Measurements from ENCODE around the gene MOV10L1. TPM values are rescaled to one million over a fixed set of nuclear protein-coding genes. Genes with fewer than 3 reads are reported as not detected.
A peak's percentile ranks its signal among the peaks of the same experiment; 100 is the strongest.
"Not testable (repeated sequence)": the region's sequence is repeated elsewhere in the genome, so short reads cannot be mapped to it uniquely, and the experiment has no call there.

MOV10L1 gene
- total and polyA plus RNA-seq, 2 donors from 2014 or later, result 0.38 to 0.62 TPM

DNA sequence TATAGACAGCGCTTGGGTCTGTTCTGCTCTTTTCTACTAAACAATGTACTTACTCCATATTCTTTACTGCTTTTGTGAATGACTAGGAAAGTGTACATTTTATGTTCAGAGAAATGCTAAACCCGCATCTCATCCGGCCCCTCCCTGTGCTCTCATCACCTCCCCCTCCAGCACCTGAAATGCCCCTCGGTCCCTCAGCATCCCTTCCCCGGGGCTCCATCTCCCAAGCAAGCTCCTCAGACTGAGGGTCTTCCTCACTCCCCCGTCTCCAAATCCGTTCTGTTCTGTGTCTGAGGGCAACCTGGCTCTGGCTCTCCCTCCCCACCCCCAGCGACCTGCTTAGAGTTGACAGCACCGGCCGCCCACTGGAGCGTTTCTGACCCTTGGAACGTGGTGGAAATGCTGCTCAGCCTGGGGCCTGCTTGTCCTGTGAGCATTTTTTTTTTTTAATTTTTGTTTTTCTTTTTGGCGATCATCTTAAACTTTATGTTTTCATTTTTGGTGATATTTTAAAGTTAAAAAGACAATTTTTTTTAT, 112.4 kb downstream of the MOV10L1 start:
- no peak for FAIRE-seq
- TF ChIP-seq, protein P1, sequence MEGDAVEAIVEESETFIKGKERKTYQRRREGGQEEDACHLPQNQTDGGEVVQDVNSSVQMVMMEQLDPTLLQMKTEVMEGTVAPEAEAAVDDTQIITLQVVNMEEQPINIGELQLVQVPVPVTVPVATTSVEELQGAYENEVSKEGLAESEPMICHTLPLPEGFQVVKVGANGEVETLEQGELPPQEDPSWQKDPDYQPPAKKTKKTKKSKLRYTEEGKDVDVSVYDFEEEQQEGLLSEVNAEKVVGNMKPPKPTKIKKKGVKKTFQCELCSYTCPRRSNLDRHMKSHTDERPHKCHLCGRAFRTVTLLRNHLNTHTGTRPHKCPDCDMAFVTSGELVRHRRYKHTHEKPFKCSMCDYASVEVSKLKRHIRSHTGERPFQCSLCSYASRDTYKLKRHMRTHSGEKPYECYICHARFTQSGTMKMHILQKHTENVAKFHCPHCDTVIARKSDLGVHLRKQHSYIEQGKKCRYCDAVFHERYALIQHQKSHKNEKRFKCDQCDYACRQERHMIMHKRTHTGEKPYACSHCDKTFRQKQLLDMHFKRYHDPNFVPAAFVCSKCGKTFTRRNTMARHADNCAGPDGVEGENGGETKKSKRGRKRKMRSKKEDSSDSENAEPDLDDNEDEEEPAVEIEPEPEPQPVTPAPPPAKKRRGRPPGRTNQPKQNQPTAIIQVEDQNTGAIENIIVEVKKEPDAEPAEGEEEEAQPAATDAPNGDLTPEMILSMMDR (IDR thresholded peaks at IDR 0.05; ENCODE audit: borderline replicate concordance, extremely low read depth, insufficient read depth), result no peak
- DNase-seq, result peak in 2 of 5 donors; percentile 71
- H3K9ac ChIP-seq (ENCODE audit: low read length in 3 of 3), result peak overlapping the region in 2 of 3 donors; percentile 48 to 61
- H3K27me3 ChIP-seq (ENCODE audit: control insufficient read depth, insufficient read depth, low read length), result no peaks in the 10 kb centered on the region
- intact Hi-C loops (cut with DNase I), result no loop called here
- H3K9me3 ChIP-seq (ENCODE audit: control insufficient read depth in 2 of 3, insufficient read depth in 1 of 3, low read length in 3 of 3), result no peaks in the 10 kb centered on the region
- peaks cover 0 to 5% (median under 1%) of the 10 kb centered on the region in 3 donors for H3K36me3 ChIP-seq (ENCODE audit: control insufficient read depth in 2 of 3, insufficient read depth in 3 of 3, low read length in 3 of 3)
- H3K27ac ChIP-seq (ENCODE audit: low read depth in 2 of 2, low read length in 2 of 2), result peak overlapping the region in 1 of 2 donors; percentile 23
- H3K4me1 ChIP-seq (ENCODE audit: control insufficient read depth in 2 of 3, insufficient read depth in 2 of 3, low read depth in 1 of 3, low read length in 3 of 3), result peaks cover 0 to 24% (median 19%) of the 10 kb centered on the region in 3 donors
- peak overlapping the region; percentile 26 to 69 (median 53) for H3K4me3 ChIP-seq (ENCODE audit: low read length in 3 of 3)

DNA sequence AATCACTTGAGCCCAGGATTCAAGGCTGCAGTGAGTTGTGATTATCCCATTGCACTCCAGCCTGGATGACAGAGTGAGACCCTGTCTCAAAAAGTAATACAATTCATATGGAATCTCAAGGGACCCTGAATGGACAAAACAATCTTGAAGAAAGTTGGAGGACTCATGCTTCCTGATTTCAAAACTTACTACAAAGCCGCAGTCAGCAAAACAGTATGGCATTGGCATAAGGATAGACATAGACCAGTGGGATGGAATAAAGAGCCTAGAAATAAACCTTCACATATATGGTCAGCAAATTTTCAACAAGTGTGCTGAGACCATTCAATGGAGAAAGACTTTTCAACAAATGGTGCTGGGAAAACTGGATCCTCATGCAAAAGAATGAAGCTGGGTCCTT, 113.5 kb downstream of the MOV10L1 start:
- Histone ChIP-seq H3K27me3 (ENCODE audit: control insufficient read depth, insufficient read depth, low read length) (no peaks in the 10 kb centered on the region), H3K4me3 (ENCODE audit: low read length in 3 of 3) (no peak overlapping the region), H3K9me3 (ENCODE audit: control insufficient read depth in 2 of 3, insufficient read depth in 1 of 3, low read length in 3 of 3) (no peaks in the 10 kb centered on the region), H3K4me1 (ENCODE audit: control insufficient read depth in 2 of 3, insufficient read depth in 2 of 3, low read depth in 1 of 3, low read length in 3 of 3) (peaks cover 0 to 24% (median 19%) of the 10 kb centered on the region in 3 donors), H3K27ac (ENCODE audit: low read depth in 2 of 2, low read length in 2 of 2) (no peak overlapping the region), H3K36me3 (ENCODE audit: control insufficient read depth in 2 of 3, insufficient read depth in 3 of 3, low read length in 3 of 3) (peaks cover 0 to 8% (median 5%) of the 10 kb centered on the region in 3 donors), H3K9ac (ENCODE audit: low read length in 3 of 3) (no peak overlapping the region)
- intact Hi-C loops (cut with DNase I), result no loop called here
- TF ChIP-seq, protein P1 (IDR thresholded peaks at IDR 0.05; ENCODE audit: borderline replicate concordance, extremely low read depth, insufficient read depth), result no peak
- no peak for FAIRE-seq
- DNase-seq, result no peak

DNA sequence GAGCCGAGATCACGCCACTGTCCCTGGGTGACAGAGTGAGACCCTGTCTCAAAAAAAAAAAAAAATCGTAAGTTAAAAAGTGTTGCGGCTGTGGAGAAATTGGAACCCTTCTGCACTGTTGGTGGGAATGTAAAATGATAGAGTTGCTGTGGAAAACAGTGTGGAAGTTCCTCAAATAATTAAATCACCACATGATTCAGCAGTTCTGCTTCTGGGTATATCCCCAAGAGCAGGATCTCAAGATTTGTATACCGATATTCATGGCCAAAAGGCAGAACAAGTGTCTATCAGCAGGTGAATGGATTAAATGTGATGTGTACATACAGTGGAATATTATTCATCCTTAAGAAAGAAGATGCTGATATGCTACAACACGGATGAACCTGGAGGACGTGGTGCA, 114.8 kb downstream of the MOV10L1 start:
- no peak overlapping the region for H3K4me3 ChIP-seq (ENCODE audit: low read length in 3 of 3)
- no peaks in the 10 kb centered on the region for H3K9me3 ChIP-seq (ENCODE audit: control insufficient read depth in 2 of 3, insufficient read depth in 1 of 3, low read length in 3 of 3)
- H3K27ac ChIP-seq (ENCODE audit: low read depth in 2 of 2, low read length in 2 of 2), result no peak overlapping the region
- H3K4me1 ChIP-seq (ENCODE audit: control insufficient read depth in 2 of 3, insufficient read depth in 2 of 3, low read depth in 1 of 3, low read length in 3 of 3), result peaks cover 0 to 24% (median 18%) of the 10 kb centered on the region in 3 donors
- peaks cover 0 to 12% (median 5%) of the 10 kb centered on the region in 3 donors for H3K36me3 ChIP-seq (ENCODE audit: control insufficient read depth in 2 of 3, insufficient read depth in 3 of 3, low read length in 3 of 3)
- TF ChIP-seq, protein P1 (IDR thresholded peaks at IDR 0.05; ENCODE audit: borderline replicate concordance, extremely low read depth, insufficient read depth), result no peak
- no peak overlapping the region for H3K9ac ChIP-seq (ENCODE audit: low read length in 3 of 3)
- no peak for DNase-seq
- intact Hi-C loops (cut with DNase I), result no loop called here
- H3K27me3 ChIP-seq (ENCODE audit: control insufficient read depth, insufficient read depth, low read length), result no peaks in the 10 kb centered on the region
- no peak for FAIRE-seq

DNA sequence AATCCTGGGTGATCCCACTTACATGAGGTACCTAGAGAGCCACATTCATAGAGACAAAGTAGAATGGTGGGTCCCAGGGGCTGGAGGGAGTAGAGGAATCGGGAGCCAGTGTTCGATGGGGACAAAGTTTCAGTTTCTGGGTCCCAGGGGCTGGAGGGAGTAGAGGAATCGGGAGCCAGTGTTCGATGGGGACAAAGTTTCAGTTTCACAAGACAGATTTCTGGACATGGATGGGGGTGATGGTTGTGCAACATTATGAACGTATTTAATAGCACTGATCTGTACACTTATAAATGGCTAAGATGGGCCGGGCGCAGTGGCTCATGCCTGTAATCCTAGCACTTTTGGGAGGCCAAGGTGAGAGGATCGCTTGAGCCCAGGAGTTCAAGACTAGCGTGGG, 115.2 kb downstream of the MOV10L1 start:
- Histone ChIP-seq H3K36me3 (ENCODE audit: control insufficient read depth in 2 of 3, insufficient read depth in 3 of 3, low read length in 3 of 3) (peaks cover 0 to 12% (median 5%) of the 10 kb centered on the region in 3 donors), H3K4me1 (ENCODE audit: control insufficient read depth in 2 of 3, insufficient read depth in 2 of 3, low read depth in 1 of 3, low read length in 3 of 3) (peaks cover 0 to 24% (median 15%) of the 10 kb centered on the region in 3 donors)
- H3K9me3 ChIP-seq (ENCODE audit: control insufficient read depth in 2 of 3, insufficient read depth in 1 of 3, low read length in 3 of 3); FAIRE-seq; H3K9ac ChIP-seq (ENCODE audit: low read length in 3 of 3); H3K4me3 ChIP-seq (ENCODE audit: low read length in 3 of 3); H3K27me3 ChIP-seq (ENCODE audit: control insufficient read depth, insufficient read depth, low read length); H3K27ac ChIP-seq (ENCODE audit: low read depth in 2 of 2, low read length in 2 of 2); intact Hi-C loops (cut with DNase I): not testable (repeated sequence)
- DNase-seq, result peak in 1 of 5 donors; percentile 50

Data from kidney (tissue), 14 donors.